Measurements from ENCODE around the gene TEDC1.

TEDC1 gene

DNA sequence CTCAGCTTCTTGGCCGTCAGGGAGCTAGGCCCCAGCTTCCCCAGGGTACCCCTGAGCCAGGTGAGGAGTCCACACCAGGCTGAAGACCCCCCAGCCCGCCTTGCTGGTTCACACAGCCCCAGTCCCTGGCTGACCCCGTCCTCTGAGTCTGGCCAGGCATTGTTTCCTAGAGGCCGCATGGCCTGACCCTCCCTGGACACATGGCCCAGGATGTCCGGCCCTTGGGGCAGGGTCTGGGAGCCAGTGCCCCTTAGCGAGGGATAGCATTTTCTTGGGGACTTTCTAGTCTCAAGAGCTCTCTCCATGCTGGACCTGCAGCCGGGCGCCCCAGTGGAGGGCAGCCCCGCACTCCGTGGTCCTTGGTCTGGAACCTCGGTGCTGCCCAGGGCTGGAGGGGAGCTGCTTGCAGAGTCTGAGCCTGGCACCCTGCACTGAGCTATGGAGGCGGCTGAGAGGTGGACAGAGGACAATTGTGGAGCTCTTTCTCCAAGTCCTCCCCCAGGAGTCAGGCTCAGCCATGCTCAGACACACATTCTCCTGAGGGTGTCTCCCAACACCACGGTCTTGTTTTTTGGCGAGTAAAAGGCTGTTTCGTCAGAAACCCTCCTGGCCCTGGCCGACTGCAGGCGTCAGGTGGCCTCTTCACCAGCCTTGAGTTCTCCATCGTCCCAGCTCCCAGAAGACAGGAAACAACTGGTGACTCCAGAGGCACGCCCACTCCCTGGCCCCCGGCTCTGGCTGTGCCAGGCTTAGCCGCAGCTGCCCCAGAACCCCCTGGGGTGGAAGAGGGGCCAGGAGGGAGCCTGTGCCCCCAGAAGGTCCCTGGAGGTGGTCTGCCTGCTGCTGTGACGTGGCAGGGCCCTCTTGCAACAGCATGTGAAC is 34.1 kb upstream of the TEDC1 start:
- no peak for DNase-seq (ENCODE audit: low read depth)

DNA sequence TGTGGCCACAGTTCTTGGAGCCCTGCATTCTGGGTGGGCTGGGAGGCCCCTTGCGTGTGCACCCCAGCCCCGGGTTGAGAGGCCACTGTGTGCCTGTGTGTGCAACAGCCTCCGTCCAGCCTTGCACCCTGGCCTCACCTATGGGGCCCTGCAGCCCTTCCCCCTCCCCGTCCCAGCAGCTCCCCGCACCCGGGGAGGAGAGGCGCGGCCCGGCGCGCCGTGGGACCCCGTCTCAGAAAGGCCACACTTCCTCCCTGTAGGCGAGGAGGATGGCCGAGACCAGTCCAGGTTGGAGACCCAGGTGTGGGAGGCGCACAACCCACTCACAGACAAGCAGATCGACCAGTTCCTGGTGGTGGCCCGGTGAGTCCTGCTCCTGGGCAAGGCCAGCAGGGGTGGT is 33.0 kb upstream of the TEDC1 start:
- no peak for DNase-seq (ENCODE audit: low read depth)

DNA sequence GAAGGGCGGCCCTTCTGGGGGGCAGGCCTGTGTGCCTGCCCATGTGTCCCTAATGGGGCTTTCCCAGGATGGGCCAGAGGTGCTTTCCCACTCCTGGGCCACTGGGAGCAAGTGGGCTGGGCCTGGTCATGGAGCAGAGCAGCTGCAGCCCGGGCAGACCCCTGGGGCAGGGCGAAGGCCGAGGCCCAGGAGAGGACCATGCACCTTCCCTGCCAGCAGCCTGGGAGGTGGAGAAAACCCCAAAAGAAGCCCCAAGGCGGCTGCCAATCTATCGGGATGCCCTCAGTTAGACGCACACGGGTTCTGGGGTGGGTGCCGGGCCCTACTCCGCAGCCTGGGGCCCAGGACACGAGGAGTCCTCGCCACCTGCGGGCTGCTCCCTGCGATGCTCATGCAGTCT is 32.5 kb upstream of the TEDC1 start:
- no peak for DNase-seq (ENCODE audit: low read depth)

DNA sequence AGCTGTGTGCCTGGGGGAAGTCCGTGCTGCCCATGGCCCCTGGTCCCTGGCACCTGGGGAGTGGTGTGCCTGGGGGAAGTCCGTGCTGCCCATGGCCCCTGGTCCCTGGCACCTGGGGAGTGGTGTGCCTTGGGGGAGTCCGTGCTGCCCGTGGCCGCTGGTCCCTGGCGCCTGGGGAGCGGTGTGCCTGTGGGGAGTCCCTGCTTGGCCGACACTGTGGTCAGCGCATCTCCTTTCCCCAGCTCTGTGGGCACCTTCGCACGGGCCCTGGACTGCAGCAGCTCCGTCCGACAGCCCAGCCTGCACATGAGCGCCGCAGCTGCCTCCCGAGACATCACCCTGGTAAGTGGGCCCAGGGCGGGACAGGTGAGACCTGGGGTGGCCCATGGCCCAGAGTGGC is 30.9 kb upstream of the TEDC1 start:
- DNase-seq (ENCODE audit: low read depth): no peak

DNA sequence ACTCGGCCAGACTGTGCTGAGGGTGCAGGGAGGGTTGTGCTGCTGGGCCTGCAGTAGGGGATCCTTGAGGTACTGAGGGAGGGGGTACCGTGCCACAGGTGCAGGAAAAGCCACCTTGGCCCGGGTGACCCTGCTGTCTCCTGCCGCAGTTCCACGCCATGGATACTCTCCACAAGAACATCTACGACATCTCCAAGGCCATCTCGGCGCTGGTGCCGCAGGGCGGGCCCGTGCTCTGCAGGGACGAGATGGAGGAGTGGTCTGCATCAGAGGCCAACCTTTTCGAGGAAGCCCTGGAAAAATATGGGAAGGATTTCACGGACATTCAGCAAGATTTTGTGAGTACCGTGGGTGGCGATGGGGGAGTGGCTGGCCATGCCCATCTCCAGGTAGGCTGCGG is 30.4 kb upstream of the TEDC1 start:
- DNase-seq (ENCODE audit: low read depth): no peak

DNA sequence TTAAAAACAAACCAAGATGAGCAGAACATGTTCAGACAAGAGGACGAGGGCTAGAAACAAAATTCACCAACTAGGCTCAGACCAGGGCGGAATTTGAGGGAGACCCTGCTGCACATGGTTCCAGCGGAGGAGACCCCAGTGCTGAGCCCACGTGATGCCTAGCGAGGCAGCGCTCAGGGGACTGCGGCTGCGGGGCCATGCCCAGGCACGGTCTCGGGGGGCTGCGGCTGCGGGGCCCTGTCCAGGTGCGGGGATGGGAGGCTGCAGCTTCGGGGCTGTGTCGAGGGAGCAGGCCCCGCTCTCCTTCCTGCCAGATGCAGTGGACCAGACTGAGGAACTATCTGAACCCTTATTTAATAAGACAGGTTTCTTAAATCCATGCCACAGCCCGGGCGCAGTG is 29.1 kb upstream of the TEDC1 start:
- DNase-seq (ENCODE audit: low read depth): no peak

DNA sequence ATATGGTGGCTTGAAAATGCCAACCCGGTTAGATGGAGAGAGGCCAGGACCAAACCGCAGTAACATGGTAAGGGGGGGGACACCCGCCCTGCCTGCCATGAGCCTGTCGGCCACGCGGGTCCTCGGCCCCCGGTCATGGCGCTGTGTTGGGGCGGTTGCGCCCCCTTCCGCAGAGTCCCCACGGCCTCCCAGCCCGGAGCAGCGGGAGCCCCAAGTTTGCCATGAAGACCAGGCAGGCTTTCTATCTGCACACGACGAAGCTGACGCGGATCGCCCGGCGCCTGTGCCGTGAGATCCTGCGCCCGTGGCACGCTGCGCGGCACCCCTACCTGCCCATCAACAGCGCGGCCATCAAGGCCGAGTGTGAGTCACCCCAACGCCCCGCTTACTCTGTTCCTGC is 26.5 kb upstream of the TEDC1 start:
- DNase-seq (ENCODE audit: low read depth): no peak

DNA sequence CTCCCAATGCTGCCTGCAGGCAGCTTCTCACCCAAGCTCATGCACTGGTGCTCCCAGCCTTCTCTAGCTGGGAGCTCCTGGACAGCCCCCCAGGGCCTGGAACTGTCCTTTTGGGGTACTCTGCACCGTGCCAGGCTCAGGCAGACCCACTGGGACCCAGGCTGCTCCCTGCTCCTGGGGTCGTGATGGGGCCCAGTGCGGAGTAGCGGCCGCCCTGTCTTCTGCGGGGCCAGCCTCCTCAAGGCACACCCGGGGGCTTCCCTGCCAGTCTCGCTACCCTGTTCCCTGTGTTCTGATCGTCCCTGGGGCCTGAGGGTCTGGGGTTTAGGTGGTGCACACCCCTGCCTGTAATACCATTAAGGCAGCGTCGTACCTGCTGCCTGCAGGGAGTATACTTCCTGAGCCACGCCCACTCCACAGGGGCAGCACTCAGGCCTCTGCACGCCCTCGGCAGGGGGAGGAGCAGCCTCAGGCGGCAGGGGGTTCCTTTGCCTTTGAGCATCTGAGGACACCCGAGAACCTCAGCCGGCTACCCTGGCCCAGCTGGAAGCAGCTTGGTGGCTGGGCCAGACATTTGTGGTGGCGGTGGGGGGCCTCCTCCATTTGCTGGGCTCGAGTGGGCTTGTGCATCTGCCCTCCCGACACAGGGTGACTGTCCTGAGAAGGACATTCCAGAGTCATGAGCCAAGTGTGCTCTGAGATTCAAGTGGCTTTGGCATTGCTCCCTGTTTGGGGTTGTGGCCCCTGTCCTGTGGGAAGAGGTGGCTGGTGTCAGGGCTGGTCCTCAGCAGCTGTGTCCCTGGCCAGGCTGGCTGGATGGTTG is 25.6 kb upstream of the TEDC1 start:
- DNase-seq (ENCODE audit: low read depth): no peak

DNA sequence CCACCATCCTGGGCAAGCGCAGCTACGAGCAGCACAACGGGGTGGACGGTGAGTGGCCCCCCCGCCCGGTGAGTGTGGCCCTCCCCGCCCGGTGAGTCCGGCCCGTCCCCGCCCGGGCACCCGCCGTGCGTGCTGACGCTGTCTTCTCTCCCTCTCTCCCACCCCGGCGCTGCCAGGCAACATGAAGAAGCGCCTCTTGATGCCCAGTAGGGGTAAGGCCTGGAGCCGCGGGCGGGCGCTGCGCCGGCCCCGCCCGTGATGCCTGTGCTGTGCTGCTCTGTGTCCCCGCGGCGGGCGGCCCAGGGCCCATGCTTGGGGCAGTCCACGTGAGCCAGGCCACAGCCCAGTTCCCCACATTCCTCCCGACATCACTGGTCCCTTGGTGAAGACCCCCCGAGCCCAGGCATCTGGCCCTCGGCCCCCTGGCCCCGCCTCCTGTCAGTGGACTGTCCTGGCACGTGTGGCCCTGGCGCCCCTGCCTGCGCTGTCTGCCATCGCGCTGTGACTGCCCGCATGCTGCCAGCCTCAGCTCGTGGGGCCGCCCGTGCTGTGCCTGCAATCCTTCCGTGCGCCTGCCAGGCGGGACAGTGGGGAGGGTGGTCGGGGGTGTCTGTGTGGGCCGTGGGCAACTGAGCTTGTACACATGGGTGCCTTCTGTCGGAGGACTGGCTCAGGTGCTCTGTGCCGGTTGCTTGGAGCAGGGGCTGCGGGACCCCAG is 24.4 kb upstream of the TEDC1 start:
- no peak for DNase-seq (ENCODE audit: low read depth)

DNA sequence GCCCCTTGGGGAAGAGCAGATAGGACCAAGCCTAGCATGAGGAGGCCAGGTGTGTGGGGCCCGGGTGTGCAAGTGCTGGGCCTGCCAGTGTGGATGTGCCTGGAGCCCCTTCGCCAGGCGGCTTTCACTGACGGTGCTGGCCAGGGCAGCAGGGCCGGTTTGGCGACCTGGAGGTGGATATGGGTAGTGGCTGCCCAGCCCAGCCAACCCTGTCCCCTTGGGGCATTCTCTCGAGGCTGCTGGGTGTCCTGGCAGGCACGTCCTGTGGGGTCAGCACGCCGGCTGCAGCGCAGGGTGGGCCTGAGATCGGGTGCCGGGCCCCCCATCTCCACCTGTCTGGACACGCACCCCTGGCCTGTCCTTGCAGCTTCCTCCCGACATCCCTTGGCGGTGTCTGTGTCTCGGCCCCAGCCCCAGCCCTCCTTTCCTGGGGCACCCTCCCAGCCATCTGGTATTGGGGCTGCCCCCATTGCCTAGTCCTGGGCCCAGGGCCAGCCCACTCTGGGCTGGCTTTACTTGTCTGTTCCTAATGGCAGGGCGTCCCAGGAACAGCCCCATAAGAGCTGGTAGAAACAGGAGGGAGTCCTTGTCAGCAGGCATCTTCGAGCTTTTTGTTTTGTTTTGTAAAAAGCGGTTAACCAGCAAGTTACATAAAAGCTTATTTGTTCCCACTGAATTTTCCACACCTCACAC is 23.7 kb upstream of the TEDC1 start:
- no peak for DNase-seq (ENCODE audit: low read depth)

DNA sequence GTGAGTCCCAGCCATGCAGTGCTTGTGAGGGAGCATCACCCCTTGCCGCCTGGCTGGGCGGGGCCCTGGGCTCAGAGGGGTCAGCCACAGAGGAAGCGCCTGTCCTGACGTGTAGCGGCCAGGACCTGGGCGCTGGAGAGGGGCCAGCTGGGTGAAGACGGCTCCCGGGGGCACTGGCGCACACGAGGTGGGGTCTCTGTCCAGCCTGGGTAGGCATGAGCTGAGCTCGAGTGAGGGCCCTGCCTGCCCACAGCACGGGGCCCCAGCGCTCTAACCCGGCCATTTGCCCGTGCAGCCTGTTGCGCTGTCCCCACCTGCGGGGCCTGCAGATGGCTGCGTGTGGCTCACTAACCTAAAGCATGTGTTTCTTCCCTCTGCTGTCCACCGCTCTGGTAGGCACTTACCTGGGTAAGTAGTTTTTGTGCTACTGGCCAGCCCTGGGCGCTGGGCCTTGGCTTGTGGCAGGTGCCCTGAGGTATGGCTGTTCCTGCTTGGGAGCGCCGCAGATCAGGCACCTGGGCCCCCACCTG is 23.0 kb upstream of the TEDC1 start:
- no peak for DNase-seq (ENCODE audit: low read depth)

DNA sequence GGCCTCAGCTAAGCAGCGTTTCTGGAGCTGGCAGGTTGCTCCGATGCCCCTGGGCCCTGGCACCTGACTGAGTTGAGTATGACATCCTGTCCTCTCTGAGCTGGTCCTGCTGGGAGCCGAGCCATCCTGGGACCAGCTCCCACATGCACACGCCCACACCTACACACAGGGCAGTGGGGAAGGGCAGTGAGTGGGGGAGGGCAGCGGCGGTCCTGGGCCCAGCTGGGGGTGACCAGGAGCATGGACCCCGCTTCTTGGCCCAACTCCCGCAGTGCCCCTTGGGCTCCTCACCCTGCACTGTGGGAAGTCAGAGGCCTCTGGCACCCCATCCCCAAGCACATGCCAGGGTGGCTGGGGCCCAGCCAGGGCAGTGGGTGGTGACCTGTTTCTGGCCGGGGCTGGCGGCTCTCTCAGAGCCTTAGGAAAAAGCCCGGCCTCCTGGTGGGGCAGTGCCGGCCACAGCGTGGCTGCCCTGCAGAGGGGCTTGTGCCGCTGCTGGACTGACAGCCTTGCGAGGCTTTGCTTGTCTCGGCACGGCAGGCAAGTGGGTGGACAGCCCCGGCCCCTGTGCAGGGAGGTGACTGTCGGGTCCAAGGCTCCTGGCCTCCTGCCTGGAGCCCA is 22.3 kb upstream of the TEDC1 start:
- no peak for DNase-seq (ENCODE audit: low read depth)

DNA sequence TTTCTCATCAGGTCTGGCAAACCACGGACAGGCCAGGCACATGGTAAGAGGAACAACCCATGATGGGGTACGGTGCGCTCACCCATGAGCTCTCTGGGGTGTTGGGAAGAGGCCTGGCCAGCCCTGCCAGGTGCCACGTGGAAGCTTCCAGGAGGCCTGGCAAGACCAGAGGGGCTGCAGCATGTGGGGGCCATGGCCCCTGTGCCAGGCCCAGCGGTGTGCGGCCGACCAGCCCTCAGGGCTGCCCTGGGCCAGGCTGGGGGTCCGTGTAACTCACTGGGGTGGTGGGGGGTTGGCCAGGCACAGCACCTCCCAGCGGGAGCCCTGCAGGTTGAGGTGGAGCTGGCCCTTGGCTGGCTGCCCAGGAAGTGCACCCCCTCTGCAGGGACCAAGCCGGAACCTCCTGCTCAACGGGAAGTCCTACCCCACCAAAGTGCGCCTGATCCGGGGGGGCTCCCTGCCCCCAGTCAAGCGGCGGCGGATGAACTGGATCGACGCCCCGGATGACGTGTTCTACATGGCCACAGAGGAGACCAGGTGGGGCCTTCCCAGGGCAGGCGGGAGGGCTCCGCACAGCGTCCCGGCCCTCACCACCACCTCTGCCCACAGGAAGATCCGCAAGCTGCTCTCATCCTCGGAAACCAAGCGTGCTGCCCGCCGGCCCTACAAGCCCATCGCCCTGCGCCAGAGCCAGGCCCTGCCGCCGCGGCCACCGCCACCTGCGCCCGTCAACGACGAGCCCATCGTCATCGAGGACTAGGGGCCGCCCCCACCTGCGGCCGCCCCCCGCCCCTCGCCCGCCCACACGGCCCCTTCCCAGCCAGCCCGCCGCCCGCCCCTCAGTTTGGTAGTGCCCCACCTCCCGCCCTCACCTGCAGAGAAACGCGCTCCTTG is 21.3 kb upstream of the TEDC1 start:
- no peak for DNase-seq (ENCODE audit: low read depth)

DNA sequence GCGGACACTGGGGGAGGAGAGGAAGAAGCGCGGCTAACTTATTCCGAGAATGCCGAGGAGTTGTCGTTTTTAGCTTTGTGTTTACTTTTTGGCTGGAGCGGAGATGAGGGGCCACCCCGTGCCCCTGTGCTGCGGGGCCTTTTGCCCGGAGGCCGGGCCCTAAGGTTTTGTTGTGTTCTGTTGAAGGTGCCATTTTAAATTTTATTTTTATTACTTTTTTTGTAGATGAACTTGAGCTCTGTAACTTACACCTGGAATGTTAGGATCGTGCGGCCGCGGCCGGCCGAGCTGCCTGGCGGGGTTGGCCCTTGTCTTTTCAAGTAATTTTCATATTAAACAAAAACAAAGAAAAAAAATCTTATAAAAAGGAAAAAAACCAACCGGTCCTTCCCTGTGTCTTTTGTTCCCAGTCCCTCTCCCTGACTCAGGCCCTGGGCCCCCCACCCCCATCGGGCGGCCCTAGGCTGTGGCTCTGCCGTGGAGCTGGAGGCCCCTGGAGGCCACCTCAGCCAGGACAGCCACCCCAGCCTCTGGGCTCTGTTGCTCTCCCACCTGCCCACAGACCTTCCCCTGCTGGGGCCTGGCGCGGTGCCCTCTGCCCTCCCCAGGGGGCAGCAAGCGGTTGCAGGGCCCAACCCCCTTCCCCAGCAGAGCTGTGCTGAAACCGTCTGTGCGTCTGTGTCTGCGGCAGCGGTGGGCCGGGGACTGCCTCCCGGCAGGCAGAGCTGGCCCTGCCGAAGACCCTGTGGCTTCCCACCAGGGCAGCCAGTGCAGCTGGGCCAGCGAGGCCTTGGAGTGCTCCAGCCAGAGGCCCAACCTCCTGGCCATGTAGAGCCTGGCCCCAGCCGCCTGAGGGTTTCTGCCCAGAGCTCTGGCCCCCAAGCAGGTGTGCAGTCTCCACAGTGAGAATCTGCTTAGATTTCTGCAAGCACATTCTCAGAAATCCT is 20.4 kb upstream of the TEDC1 start:
- DNase-seq (ENCODE audit: low read depth): no peak

DNA sequence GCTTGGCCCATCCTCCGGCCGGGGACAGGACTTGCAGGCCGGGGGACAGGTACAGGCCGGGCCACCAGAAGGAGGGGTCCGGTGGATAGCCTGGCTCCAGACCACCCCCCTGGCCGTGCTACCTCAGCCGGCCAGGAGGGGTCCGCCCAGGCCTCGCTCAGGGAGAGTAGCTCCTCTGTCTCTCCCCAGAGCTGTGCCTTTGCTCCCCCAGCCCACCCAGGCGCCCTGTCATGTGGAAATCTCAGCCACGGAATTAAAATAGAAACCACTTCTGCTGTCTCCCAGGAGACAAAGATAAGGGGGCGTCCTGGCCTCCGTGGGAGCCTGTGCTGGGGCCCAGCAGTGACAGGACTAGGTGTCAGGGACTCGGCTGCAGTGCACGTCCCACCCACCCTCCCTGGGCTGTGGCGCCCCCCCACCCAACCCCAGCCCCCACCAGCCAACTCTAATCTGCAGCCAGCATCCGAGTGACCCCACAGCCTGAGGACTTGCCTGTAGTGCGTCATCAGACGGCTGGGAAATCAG is 19.7 kb upstream of the TEDC1 start:
- no peak for DNase-seq (ENCODE audit: low read depth)

DNA sequence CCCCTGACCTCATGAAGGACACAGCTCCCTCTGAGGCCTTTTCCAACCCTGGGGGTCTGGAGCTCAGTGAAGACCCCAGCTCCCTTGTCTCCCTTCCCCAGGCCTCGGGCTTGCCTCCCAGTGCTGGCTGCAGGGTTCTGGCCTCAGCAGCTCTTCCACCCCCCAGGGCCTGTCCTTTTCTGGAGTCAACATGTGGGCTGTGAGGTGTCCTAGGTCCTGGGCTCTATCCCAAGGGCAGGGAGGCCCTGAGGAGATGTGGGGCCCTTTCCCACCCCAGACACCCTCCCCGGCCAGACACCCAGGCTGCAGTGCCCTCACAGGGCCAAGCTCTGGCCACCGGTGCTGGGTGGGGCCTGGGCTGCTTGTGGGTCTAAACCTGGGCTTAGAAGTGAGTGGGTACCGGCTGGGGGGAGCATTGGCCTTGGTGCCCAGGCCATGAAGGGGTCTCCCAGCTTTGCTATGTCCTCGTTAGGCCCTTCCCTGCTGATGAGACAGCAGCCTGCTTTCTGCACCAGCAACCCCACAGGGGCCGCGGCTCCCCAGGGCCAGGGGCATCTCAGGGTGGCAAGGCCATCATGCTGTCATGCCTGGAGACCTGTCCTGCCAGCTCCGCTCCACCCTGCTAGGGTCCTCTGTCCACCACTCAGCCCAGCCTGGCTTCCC is 19.1 kb upstream of the TEDC1 start:
- no peak for DNase-seq (ENCODE audit: low read depth)

DNA sequence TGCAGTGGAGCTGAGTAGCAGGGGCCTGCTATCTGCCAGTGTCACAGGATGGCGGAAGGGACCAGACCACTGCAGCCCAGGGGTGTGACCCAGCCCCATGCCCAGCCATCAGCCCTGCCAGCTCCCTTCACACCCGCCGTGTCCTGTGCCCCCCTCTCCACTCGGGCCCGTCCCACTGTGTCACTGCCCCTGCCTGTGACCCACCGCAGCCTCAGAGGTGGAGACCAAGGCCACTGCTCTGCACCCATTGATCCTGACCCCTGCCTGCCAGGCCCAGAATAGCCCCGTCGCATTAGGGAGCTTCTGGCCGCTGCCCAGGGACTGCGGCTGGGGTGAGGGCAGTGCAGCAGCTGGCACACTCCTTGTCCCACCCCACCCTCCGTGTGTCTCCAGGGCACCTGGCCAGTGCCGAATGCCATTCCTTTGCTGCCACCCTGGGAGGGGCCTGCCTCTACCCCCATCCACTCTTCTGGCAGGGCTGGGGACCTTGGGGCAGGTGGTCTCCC is 18.5 kb upstream of the TEDC1 start:
- DNase-seq (ENCODE audit: low read depth): no peak

DNA sequence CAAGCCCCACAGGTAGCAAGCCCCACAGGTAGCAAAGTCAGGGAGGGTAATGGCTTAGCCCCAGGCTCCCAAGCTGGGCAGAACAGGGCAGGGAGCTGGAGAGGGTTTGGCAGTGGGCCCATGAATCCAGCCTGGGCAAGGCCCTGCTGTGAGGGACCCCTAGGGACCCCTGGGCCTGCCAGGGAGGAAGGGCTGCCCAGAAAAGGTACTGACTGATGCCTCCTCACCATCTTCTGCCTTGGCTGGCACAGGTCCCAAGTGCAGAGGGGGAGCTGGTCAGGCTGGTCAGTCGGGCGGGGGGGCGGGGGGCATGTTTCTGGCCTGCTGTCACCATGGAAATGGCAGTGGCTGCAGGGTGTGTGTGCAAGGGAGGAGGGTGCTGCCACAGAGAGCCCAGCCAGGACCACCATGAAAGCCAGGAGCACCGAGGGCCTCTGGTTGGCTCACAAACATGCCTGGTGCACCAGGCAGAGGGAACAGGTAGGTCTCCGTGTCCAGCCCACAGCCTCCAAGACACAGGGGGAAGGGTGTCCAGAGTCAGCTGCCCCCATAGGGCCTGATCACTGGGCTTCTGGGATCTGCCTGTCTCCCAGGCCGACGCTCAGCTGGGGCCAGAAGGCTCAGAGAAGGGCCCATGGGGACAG is 17.9 kb upstream of the TEDC1 start:
- DNase-seq (ENCODE audit: low read depth): no peak
